GM18498 (cell line): ENCODE data around the gene FOXE1.

Source experiments
- ATAC-seq: cut with Tn5 transposase; IDR thresholded peaks from one replicate; pipeline ENCODE4 v1.9.1; 2021; ENCODE audit warnings: mild to moderate bottlenecking, moderate library complexity; ENCODE audit not compliant: unreplicated experiment

The FOXE1 gene

GRCh38 chr9:97848215-97848479 lies 4.9 kb upstream of the FOXE1 start:
- ATAC-seq: no peak

- no peak for ATAC-seq
These were observed 4.4 kb upstream of the FOXE1 start for GRCh38 chr9:97848480-97849237.

GRCh38 chr9:97849980-97850379 lies 3.0 kb upstream of the FOXE1 start:
- ATAC-seq: no peak

DNA sequence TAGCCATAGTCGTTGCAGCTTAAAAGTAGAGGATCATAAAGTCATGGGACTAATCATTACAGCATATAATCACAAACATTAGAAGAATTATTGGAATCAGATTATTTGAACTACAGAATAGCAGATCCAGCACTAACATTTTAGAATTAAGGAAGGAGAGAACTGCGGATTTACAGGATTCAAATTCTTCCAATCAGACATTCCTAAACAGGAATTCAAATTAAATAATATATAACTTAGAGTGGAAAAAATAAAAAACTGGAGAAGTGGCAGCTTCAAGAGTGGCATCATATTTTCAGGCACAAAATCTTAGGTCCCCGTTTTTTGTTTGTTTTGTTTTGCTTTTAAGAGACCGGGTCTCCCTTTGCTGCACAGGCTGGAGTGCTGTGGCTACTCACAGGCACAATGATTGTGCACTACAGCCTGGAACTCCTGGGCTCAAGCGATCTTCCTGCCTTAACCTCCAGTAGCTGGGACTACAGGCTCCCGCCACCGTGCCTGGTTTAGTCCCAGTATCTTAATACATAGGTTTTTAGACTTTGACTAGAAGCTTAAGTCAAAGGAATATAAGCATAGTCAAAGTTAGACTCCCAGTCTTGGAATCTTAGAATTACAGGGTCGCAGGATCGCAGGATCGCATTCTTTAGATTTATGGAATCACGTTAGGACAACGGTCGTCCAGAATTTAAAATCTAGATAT lies 2.1 kb upstream of the FOXE1 start:
- no peak for ATAC-seq

DNA sequence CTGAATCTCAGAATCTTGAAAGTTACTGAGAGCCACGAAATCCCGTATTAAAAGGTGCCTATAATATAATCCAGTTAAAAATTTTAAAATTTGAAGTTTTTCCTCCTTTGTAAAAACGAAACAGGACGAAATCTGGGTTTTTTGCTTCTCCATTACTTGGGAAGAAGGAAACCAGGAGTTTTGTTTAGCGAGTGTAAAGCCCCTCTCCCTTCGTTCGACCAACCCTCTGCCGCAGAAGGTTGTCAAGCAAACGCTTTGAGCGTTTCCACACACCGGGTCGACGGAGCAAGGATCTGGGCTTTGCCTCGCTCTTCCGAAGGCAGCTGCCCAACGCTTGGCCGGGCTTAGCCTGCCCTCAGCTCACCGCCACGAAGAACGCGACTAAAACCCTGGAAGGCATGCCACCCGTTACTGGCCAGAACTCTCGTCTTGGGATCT lies 1.6 kb upstream of the FOXE1 start:
- no peak for ATAC-seq

GRCh38 chr9:97852001-97852398 lies 1.0 kb upstream of the FOXE1 start:
- ATAC-seq: no peak

DNA sequence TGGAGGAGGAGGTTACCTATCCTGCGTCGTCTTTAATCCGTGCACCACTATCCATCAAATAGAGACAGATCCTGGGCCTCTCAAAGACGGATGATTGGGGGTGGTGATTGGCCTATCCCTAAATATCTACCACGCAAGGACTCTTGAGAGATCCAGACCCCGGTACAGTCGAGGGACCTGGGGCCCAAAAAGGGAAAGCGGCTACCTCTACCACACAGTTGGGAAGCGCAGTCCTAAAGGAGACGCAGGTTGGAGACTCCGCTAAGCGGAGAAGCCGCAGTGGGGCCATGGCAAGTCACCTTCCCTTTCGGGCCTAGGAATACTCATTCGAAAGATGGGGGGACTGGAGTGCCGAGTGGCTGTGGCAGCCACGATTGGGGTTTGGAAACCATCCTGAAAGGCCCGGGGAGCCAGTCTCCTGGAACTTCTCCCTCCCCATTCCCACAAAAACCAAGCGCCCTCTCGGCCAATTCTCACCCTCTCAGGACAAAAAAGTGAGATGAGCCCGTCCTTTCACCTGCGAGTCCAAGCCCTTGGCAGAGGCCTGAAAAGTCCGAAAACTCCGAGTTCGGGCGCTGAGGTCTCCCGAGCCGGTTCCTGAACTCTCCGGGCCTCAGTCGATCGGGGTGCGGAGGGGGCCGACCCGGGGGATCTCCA lies 499 bp upstream of the FOXE1 start:
- no peak for ATAC-seq

- no peak for ATAC-seq
These were observed 1.0 kb downstream of the FOXE1 start for GRCh38 chr9:97853844-97854695.

GRCh38 chr9:97854696-97855485 lies 1.9 kb downstream of the FOXE1 start:
- no peak for ATAC-seq

GRCh38 chr9:97855486-97855875 lies 2.5 kb downstream of the FOXE1 start:
- no peak for ATAC-seq

DNA sequence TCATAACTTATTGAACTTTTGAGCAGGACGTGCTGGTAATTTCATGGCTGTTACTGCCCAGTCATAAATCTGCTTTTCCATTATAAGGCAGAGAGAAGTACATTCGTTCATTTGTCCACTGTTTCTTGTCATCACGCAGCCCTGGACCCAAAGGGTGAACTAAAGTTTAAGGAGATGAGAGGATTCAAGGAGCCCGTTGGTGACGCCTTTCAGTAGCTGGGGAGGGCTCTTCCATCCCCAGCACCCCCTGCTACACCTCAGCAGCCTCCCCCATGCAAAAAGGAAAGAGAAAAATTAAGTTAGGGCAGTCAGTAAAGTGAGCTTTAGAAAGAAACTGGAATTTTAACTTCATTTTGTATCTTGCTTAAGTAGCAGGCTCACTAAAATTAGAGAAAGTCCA lies 2.9 kb downstream of the FOXE1 start:
- ATAC-seq: no peak

DNA sequence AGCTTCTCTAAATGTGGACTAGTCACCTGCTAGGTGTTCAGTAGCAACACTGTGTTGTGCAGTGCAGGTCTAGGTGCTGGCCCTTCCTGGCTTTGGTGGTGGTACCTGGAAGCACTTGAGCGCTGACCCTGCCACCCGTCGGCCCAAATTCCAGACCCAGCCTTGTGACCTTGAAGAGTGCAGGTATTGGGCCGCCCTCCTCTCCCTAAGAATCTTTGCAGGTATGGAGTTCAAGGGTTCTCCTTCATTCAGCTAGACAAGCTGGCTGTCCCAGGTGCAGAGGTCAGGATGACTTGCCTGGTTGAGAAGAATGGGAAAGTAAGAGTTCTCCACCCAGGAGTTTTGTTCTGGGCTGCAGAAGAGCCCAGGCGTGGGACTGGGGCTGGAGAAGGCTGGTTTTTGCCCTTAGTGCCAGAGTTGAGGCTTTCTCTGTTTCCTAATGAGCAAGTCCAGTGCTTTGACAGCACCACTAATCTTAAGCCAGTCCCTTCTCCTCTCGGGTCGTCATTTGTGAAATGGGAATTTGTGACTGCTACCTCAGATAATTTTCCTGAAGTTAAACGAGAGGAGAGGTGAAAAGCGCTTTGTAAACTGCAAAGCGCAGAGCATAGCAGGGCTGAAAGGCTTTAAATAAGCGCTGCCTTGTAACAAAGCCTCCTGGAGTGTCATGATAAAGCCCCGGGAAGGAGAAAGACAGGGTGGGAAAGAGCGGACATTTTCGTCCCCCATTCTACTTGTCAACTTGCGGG lies 4.0 kb downstream of the FOXE1 start:
- no peak for ATAC-seq

DNA sequence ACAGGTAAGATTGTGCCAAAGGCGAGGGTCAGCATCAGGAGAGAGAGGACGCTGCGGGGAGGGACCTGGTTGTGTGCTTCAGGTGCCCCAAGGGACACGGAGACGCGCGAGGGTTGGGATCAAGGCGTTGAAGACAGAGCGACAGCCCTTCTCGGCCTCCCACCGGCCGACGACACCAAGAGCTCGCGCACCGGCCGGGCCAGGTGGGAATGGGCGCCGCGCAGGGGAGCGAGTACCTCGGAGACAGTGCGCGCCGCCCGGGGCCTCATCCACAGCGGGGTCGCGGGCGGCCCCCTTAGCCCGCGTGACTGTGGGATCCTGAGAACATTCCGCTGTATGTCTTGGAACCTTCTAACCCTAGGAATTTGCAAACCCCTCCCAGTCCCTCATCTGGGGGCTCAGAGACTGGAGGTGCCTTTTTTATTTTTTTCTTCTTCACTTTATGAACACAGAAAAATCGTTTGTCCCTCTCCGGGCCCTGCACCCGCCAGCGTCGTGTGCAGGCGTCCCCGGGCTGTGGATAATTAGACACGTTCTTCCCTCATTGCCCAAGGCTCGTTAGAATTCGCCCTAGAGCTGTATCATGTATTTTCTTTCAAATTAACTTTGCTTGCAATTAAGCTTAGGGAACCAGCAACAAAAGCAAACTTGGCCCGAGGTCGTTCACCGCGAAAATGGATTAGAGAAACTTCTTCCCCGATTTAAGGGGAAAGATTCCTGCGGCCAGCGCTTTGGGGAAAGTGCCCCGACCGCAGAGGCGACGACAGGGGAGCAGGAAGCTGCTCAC lies 4.8 kb downstream of the FOXE1 start:
- ATAC-seq: no peak

DNA sequence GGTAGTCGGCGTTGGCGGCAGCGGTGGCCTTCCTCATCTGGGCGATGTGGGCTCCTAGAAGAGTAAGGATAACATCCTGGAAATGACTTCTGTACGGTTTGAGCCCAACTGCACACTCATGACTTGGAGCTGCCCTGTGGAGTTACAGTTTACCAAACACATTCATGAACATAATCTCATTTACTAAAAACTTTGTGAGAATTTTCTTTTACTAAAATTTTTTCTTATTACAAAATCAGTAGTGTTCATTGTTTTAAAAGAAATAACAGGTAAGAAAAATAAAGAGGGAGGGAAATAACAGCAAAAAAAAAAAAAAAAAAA lies 5.3 kb downstream of the FOXE1 start:
- ATAC-seq: no peak

- no peak for ATAC-seq
These were observed 5.8 kb downstream of the FOXE1 start for GRCh38 chr9:97858826-97859225.

- no peak for ATAC-seq
These were observed 6.3 kb downstream of the FOXE1 start for GRCh38 chr9:97859346-97859745.

DNA sequence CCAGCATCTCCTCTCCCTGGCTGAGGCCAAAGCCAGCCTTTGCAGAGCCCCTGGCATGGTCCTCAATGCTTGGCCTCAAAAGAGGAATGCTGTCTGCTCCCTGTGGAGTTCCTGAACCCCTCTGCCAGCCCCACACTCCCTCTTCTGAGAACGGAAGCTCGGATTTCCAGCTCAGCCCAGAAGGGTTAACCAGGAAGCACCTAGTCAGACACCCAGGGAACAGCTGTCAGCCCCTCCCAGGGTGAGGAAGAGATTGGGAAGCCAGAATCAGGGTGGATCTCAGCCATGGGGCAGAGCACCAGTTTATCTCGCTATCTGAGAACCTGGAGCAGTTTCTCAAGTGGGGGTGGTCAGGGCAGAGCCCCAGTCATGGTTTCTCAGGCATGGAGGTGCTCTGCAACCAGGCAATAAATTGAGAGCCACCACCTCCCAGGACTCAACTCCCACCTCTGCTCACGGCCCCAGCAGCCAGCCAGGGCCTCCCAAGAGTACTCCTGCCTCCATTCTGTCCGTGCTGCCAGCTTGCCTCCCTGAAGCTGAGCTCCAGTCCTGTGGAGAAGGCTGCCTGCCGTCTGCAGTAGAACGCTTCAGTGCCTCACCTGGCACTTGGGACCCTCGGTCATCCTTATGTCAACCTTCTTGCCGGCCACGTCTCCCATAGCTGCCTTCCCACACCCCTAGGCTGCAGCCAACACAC lies 7.6 kb downstream of the FOXE1 start:
- no peak for ATAC-seq

DNA sequence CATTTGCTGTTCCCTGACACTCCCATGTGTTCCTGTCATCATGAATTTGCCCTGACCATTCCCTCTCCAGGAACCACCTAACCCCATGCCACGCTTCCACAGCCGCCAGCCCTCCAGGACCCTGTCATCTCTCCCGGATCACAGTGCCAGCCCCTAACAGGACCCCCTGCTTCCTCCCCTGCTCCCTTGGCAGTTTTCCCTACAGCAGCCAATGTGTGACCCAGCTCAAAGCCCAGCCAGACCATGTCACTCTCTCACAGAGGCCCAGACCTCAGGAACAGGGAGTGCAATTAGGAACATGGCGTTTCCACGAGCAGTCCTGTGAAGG lies 8.1 kb downstream of the FOXE1 start:
- ATAC-seq: no peak

DNA sequence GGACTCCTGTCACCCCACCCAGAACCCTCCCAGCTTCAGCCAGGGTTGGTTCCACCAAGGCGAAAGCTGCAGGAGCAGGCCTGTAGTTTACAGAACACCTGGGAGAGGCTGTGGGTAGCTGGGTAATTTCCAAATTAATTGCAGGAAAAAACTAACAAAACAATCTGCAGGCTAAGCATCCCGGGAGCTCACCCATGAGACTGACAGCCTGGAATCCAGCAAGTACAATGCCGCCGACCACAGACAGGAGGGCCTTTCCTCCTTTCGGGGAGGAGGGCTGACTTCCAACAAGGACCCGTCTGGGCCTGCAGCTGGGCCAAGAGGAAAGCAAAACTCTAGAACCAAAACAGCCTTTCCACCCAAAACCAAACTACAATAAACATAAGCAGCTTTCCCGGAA lies 10.3 kb downstream of the FOXE1 start:
- no peak for ATAC-seq
